T-cell (primary cell): Measurements from ENCODE around the gene SELENOT. TPM values are rescaled to one million over a fixed set of nuclear protein-coding genes. Genes with fewer than 3 reads are reported as not detected.

ENCODE experiments used
- ATAC-seq, 4 experiments: fragments of 200-7000 bp in 3 of 4; fragments of 150-1000 bp in 1 of 4; cut with Tn5 transposase; replicated peaks in 1 of 4; 1 replicate in 3 of 4; 2 replicates in 1 of 4; pipeline ENCODE4 v1.10.0; 2021; ENCODE audit warnings: moderate library complexity in 3 of 4, mild to moderate bottlenecking in 2 of 4, moderate number of reproducible peaks in 1 of 4
- CTCF ChIA-PET, 2 donors: fragments of 300-600 bp; sonication (Branson Sonifier 250); formaldehyde crosslinking; loops; one replicate each; lab custom pipeline; 2022; ENCODE audit warnings: antibody characterized with exemption in 2 of 2; lab: Charles Lee
- POLR2A ChIA-PET, 2 donors: fragments of 300-600 bp; sonication (Branson Sonifier 250); formaldehyde crosslinking; loops; one replicate each; lab custom pipeline; 2022; ENCODE audit warnings: antibody characterized with exemption in 2 of 2; lab: Charles Lee
- DNase-seq, 35 experiments: peaks; one replicate each; pipeline versions ENCODE4 v3.0.0 to v3.0.0-alpha.2; 2013 to 2023
- H3K27ac ChIP-seq: one replicate; pipeline ENCODE4 v1.5.1; 2013; ENCODE audit warnings: low read length
- H3K27me3 ChIP-seq, 2 experiments: replicated peaks in 1 of 2; 1 replicate in 1 of 2; 2 replicates in 1 of 2; pipeline versions ENCODE4 v1.6.1 to v1.7.0; 2013; ENCODE audit warnings: low read length in 1 of 2, mixed read lengths in 1 of 2; ENCODE audit not compliant: control insufficient read depth in 2 of 2, insufficient read depth in 2 of 2; ENCODE audit errors: extremely low read depth in 1 of 2
- H3K36me3 ChIP-seq, 2 donors: 1 replicate in 1 of 2; 2 replicates in 1 of 2; pipeline versions ENCODE4 v1.6.1 to v1.7.0; 2013; ENCODE audit warnings: low read length in 1 of 2; ENCODE audit not compliant: control insufficient read depth in 2 of 2, insufficient read depth in 1 of 2; ENCODE audit errors: extremely low read depth in 1 of 2
- H3K4me1 ChIP-seq, 2 experiments: 1 replicate in 1 of 2; 2 replicates in 1 of 2; pipeline versions ENCODE4 v1.6.1 to v1.7.0; 2013; ENCODE audit warnings: low read length in 2 of 2, mixed read lengths in 1 of 2; ENCODE audit not compliant: insufficient read depth in 2 of 2, control insufficient read depth in 1 of 2; ENCODE audit errors: extremely low read depth in 1 of 2
- H3K4me3 ChIP-seq, 2 donors: 1 replicate in 1 of 2; 2 replicates in 1 of 2; pipeline versions ENCODE4 v1.5.1 to v1.7.0; 2013; ENCODE audit warnings: mild to moderate bottlenecking in 2 of 2, low read length in 1 of 2, moderate library complexity in 1 of 2; ENCODE audit not compliant: control insufficient read depth in 1 of 2; ENCODE audit errors: extremely low read depth in 1 of 2
- H3K9me3 ChIP-seq: 2 replicates; pipeline ENCODE4 v1.7.0; 2013
- H3K27ac Mint-ChIP-seq, 2 donors: one replicate each; pipeline ENCODE4 v1.8.0; 2020 to 2021; ENCODE audit warnings: mild to moderate bottlenecking in 2 of 2, mixed read lengths in 2 of 2
- H3K27me3 Mint-ChIP-seq, 2 donors: one replicate each; pipeline ENCODE4 v1.8.0; 2021 to 2022; ENCODE audit warnings: mixed read lengths in 2 of 2
- H3K36me3 Mint-ChIP-seq: one replicate; pipeline ENCODE4 v1.8.0; 2021; ENCODE audit warnings: mixed read lengths
- H3K4me1 Mint-ChIP-seq, 3 donors: one replicate each; pipeline ENCODE4 v1.8.0; 2020 to 2022; ENCODE audit warnings: mixed read lengths in 3 of 3, mild to moderate bottlenecking in 1 of 3
- H3K4me3 Mint-ChIP-seq, 3 donors: one replicate each; pipeline ENCODE4 v1.8.0; 2020 to 2022; ENCODE audit warnings: mild to moderate bottlenecking in 3 of 3, mixed read lengths in 3 of 3, moderate library complexity in 3 of 3
- H3K9me3 Mint-ChIP-seq, 3 donors: one replicate each; pipeline ENCODE4 v1.8.0; 2020 to 2022; ENCODE audit warnings: mixed read lengths in 3 of 3
- WGBS: methylation state at CpG from one replicate; pipeline ENCODE4 v1.1.5; 2013; ENCODE audit warnings: missing lambda C conversion rate; ENCODE audit not compliant: insufficient coverage; 5-methylcytosine and 5-hydroxymethylcytosine counted together
- total RNA-seq, 35 experiments: library from RNA in 6 of 35; stranded (reverse) in 6 of 35; fragments of 120-200 nt in 1 of 35; gene quantifications; one replicate each; pipeline versions ENCODE4 v1.2.1 to v1.2.4 and lab custom pipeline; 2013 to 2026

Gene SELENOT
- total RNA-seq, 5 donors from 2014 or later (not counting 1 experiment from before 2014, with no cell fraction given), result 64.1 to 85.9 (median 70.3) TPM

- ATAC-seq, result peak in 3 of 4 experiments; percentile 4 to 14 (median 7)
- Histone ChIP-seq H3K4me3 (peak overlapping the region; percentile 95 to 97), H3K4me1 (peaks cover 26 to 28% of the 10 kb centered on the region in 2 experiments), H3K36me3 (no peaks in the 10 kb centered on the region), H3K27me3 (no peaks in the 10 kb centered on the region), H3K9me3 (no peaks in the 10 kb centered on the region), H3K27ac (peak overlapping the region; percentile 98)
- Mint-ChIP-seq H3K9me3 (no peaks in the 10 kb centered on the region), H3K27ac (peak overlapping the region; percentile 98 to 99), H3K27me3 (no peaks in the 10 kb centered on the region), H3K4me1 (peaks cover 57 to 68% (median 65%) of the 10 kb centered on the region in 3 donors), H3K4me3 (peak overlapping the region; percentile 98 to 99 (median 99)), H3K36me3 (peaks cover 19% of the 10 kb centered on the region)
- DNase-seq, result no peak
- ChIA-PET CTCF (interaction anchor here (0.6 to 1.5 kb wide), 8 partner anchors 9 to 164 kb away, joined by 3 to 8 read pairs (median 4); no protein-coding TSS in a partner anchor), POLR2A (interaction anchor here (0.6 to 1.9 kb wide), 13 partner anchors 12 to 262 kb away, joined by 3 to 27 read pairs (median 3); partner anchors contain the start of genes EIF2A (in 1 of the 2), ERICH6 (in 1 of the 2), SERP1 (in 1 of the 2) and SIAH2 (in 1 of the 2))
- WGBS, result 53% methylated on average over 3 of the region's 6 CpGs
Measured at GRCh38 chr3:150602426-150603152, 532 bp upstream of the SELENOT start.

- no peaks in the 10 kb centered on the region for H3K9me3 Mint-ChIP-seq
- H3K27ac ChIP-seq, result peak overlapping the region; percentile 98
- no peaks in the 10 kb centered on the region for H3K27me3 Mint-ChIP-seq
- no peak for ATAC-seq
- peaks cover 28 to 34% of the 10 kb centered on the region in 2 experiments for H3K4me1 ChIP-seq
- H3K4me3 ChIP-seq, result peak overlapping the region; percentile 95 to 97
- peaks cover 70 to 81% (median 78%) of the 10 kb centered on the region in 3 donors for H3K4me1 Mint-ChIP-seq
- no peaks in the 10 kb centered on the region for H3K27me3 ChIP-seq
- DNase-seq, result no peak
- H3K4me3 Mint-ChIP-seq, result peak overlapping the region; percentile 98 to 99 (median 99)
- H3K36me3 ChIP-seq, result no peaks in the 10 kb centered on the region
- no peaks in the 10 kb centered on the region for H3K9me3 ChIP-seq
- peak overlapping the region; percentile 98 to 99 for H3K27ac Mint-ChIP-seq
- ChIA-PET CTCF (interaction anchor here in 1 of 2 donors (0.6 kb wide), 1 partner anchor 162 kb away, joined by 4 read pairs; no protein-coding TSS in a partner anchor), POLR2A (no interaction called here)
- 0% methylated on average over 3 of the region's 11 CpGs for WGBS
- peaks cover 23% of the 10 kb centered on the region for H3K36me3 Mint-ChIP-seq
Measured at GRCh38 chr3:150603980-150604319, 829 bp downstream of the SELENOT start.

GRCh38 chr3:150605998-150606641 lies 3.0 kb downstream of the SELENOT start:
- Mint-ChIP-seq H3K27ac (peak overlapping the region; percentile 71 to 83), H3K9me3 (no peaks in the 10 kb centered on the region), H3K36me3 (peaks cover 24% of the 10 kb centered on the region), H3K27me3 (no peaks in the 10 kb centered on the region), H3K4me1 (peaks cover 84 to 93% (median 89%) of the 10 kb centered on the region in 3 donors), H3K4me3 (peak overlapping the region; percentile 75 to 99 (median 98))
- H3K36me3 ChIP-seq, result no peaks in the 10 kb centered on the region
- 45% methylated on average over 4 of the region's 9 CpGs for WGBS
- ATAC-seq (no peak), DNase-seq (no peak)
- H3K27me3 ChIP-seq, result no peaks in the 10 kb centered on the region
- H3K4me1 ChIP-seq, result peaks cover 32 to 37% of the 10 kb centered on the region in 2 experiments
- H3K27ac ChIP-seq, result no peak overlapping the region
- ChIA-PET CTCF (interaction anchor here (0.7 to 1.1 kb wide), 7 partner anchors 13 to 98 kb away, joined by 3 to 6 read pairs (median 3); partner anchors contain the start of gene ERICH6 (in 1 of the 2)), POLR2A (interaction anchor here (0.6 to 1.2 kb wide), 6 partner anchors 8 to 173 kb away, joined by 3 to 8 read pairs (median 4); no protein-coding TSS in a partner anchor)
- H3K9me3 ChIP-seq, result no peaks in the 10 kb centered on the region
- no peak overlapping the region for H3K4me3 ChIP-seq

- H3K27ac Mint-ChIP-seq, result peak overlapping the region in 1 of 2 donors; percentile 6
- peak overlapping the region; percentile 22 to 99 (median 32) for H3K4me3 Mint-ChIP-seq
- H3K4me1 Mint-ChIP-seq, result peaks cover 78 to 83% (median 80%) of the 10 kb centered on the region in 3 donors
- H3K27me3 Mint-ChIP-seq, result no peaks in the 10 kb centered on the region
- H3K36me3 Mint-ChIP-seq, result peaks cover 29% of the 10 kb centered on the region
- Histone ChIP-seq H3K4me3 (no peak overlapping the region), H3K36me3 (peaks cover 0 to 3% of the 10 kb centered on the region in 2 donors), H3K9me3 (no peaks in the 10 kb centered on the region), H3K4me1 (peaks cover 26 to 37% of the 10 kb centered on the region in 2 experiments), H3K27me3 (no peaks in the 10 kb centered on the region), H3K27ac (no peak overlapping the region)
- no peak for ATAC-seq
- POLR2A ChIA-PET, result interaction anchor here (0.6 to 0.7 kb wide), 2 partner anchors 25 to 112 kb away, joined by 3 to 4 read pairs; no protein-coding TSS in a partner anchor
- no peak for DNase-seq
- no peaks in the 10 kb centered on the region for H3K9me3 Mint-ChIP-seq
- WGBS, result 83% methylated on average over 3 of the region's 8 CpGs
- CTCF ChIA-PET, result interaction anchor here in 1 of 2 donors (0.8 kb wide), 2 partner anchors 13 to 199 kb away, joined by 3 read pairs; partner anchors contain the start of gene TSC22D2
Measured at GRCh38 chr3:150607267-150608065, 4.3 kb downstream of the SELENOT start.

GRCh38 chr3:150609988-150610387 lies 6.9 kb downstream of the SELENOT start:
- no peak for DNase-seq
- Histone ChIP-seq H3K27me3 (no peaks in the 10 kb centered on the region), H3K9me3 (no peaks in the 10 kb centered on the region), H3K27ac (no peak overlapping the region), H3K4me3 (no peak overlapping the region), H3K4me1 (peaks cover 23 to 31% of the 10 kb centered on the region in 2 experiments), H3K36me3 (peaks cover 0 to 3% of the 10 kb centered on the region in 2 donors)
- ATAC-seq, result no peak
- ChIA-PET CTCF (interaction anchor here in 1 of 2 donors (0.9 kb wide), 1 partner anchor 65 kb away, joined by 4 read pairs; no protein-coding TSS in a partner anchor), POLR2A (no interaction called here)
- peak overlapping the region in 1 of 3 donors; percentile 99 for H3K4me3 Mint-ChIP-seq
- peaks cover 72 to 84% (median 83%) of the 10 kb centered on the region in 3 donors for H3K4me1 Mint-ChIP-seq
- WGBS, result no CpG with 5 or more reads among the region's 1 CpG
- peak overlapping the region in 1 of 2 donors; percentile 52 for H3K27ac Mint-ChIP-seq
- H3K27me3 Mint-ChIP-seq, result no peaks in the 10 kb centered on the region
- H3K9me3 Mint-ChIP-seq, result peaks cover 0 to 3% (median 3%) of the 10 kb centered on the region in 3 donors
- peaks cover 47% of the 10 kb centered on the region for H3K36me3 Mint-ChIP-seq
